Measurements from ENCODE around the gene CRB3.
"Not testable (repeated sequence)": the region's sequence is repeated elsewhere in the genome, so short reads cannot be mapped to it uniquely, and the experiment has no call there.

CRB3 gene

GRCh38 chr19:6503407-6504201 lies 39.5 kb downstream of the CRB3 start:
- Mint-ChIP-seq H3K27me3 (ENCODE audit: low read depth) (peaks cover 47% of the 10 kb centered on the region), H3K36me3 (ENCODE audit: low read depth) (no peaks in the 10 kb centered on the region), H3K9me3 (no peaks in the 10 kb centered on the region), H3K4me3 (peak overlapping the region; percentile 65 to 71 (median 66)), H3K4me1 (peaks cover 9% of the 10 kb centered on the region), H3K27ac (no peak overlapping the region)
- no peak for TF ChIP-seq CTCF (IDR thresholded peaks at IDR 0.05; ENCODE audit: unreplicated experiment in 3 of 3)

GRCh38 chr19:6508028-6508771 lies 44.1 kb downstream of the CRB3 start:
- H3K27me3 Mint-ChIP-seq (ENCODE audit: low read depth): peaks cover 15% of the 10 kb centered on the region
- H3K9me3 Mint-ChIP-seq; H3K36me3 Mint-ChIP-seq (ENCODE audit: low read depth); H3K27ac Mint-ChIP-seq; H3K4me1 Mint-ChIP-seq; H3K4me3 Mint-ChIP-seq: not testable (repeated sequence)

- Mint-ChIP-seq H3K9me3 (no peaks in the 10 kb centered on the region), H3K27ac (no peak overlapping the region), H3K4me1 (no peaks in the 10 kb centered on the region), H3K36me3 (ENCODE audit: low read depth) (no peaks in the 10 kb centered on the region), H3K27me3 (ENCODE audit: low read depth) (peaks cover 5% of the 10 kb centered on the region), H3K4me3 (no peak overlapping the region)
- TF ChIP-seq CTCF (IDR thresholded peaks at IDR 0.05; ENCODE audit: unreplicated experiment in 3 of 3): no peak
Measured at GRCh38 chr19:6509118-6509971, 45.3 kb downstream of the CRB3 start.

GRCh38 chr19:6510618-6511017 lies 46.5 kb downstream of the CRB3 start:
- no peak for TF ChIP-seq CTCF (IDR thresholded peaks at IDR 0.05; ENCODE audit: unreplicated experiment in 3 of 3)

GRCh38 chr19:6514089-6514488 lies 50.0 kb downstream of the CRB3 start:
- H3K4me1 Mint-ChIP-seq: peaks cover 15% of the 10 kb centered on the region
- H3K9me3 Mint-ChIP-seq: no peaks in the 10 kb centered on the region
- H3K36me3 Mint-ChIP-seq (ENCODE audit: low read depth): no peaks in the 10 kb centered on the region
- H3K27me3 Mint-ChIP-seq (ENCODE audit: low read depth): peaks cover 15% of the 10 kb centered on the region
- H3K4me3 Mint-ChIP-seq: peak overlapping the region in 2 of 3 experiments; percentile 22 to 24
- H3K27ac Mint-ChIP-seq: peak overlapping the region; percentile 21 to 91 (median 26)
- no peak for TF ChIP-seq CTCF (IDR thresholded peaks at IDR 0.05; ENCODE audit: unreplicated experiment in 3 of 3)

More at GRCh38 chr19:6510618-6511017, 46.5 kb downstream of the CRB3 start:
- H3K9me3 Mint-ChIP-seq: no peaks in the 10 kb centered on the region
- H3K27me3 Mint-ChIP-seq (ENCODE audit: low read depth): no peaks in the 10 kb centered on the region
- no peaks in the 10 kb centered on the region for H3K36me3 Mint-ChIP-seq (ENCODE audit: low read depth)
- H3K4me1 Mint-ChIP-seq: no peaks in the 10 kb centered on the region
- no peak overlapping the region for H3K27ac Mint-ChIP-seq
- no peak overlapping the region for H3K4me3 Mint-ChIP-seq

Measured in nephron (organoid).